CD4-positive, CD25-positive, alpha-beta regulatory T cell (primary cell): ENCODE data around the gene SYP. TPM values are rescaled to one million over a fixed set of nuclear protein-coding genes. Genes with fewer than 3 reads are reported as not detected.

ENCODE experiments used
- ATAC-seq, 2 donors: fragments of 150-1000 bp; cut with Tn5 transposase; one replicate each; pipeline ENCODE4 v1.10.0; 2021; ENCODE audit warnings: low read depth in 2 of 2, moderate number of reproducible peaks in 2 of 2, moderate library complexity in 1 of 2
- DNase-seq, 3 donors: peaks; one replicate each; pipeline versions ENCODE4 v3.0.0 to v3.0.0-alpha.2; 2012 to 2022; ENCODE audit warnings: mixed read lengths in 1 of 3
- H3K27ac ChIP-seq: one replicate; pipeline ENCODE4 v1.7.0; 2013; ENCODE audit warnings: mild to moderate bottlenecking, low read length; ENCODE audit not compliant: insufficient read depth, poor library complexity, severe bottlenecking
- H3K27me3 ChIP-seq: one replicate; pipeline ENCODE4 v1.7.0; 2013; ENCODE audit warnings: low read length; ENCODE audit not compliant: control insufficient read depth, insufficient read depth
- H3K36me3 ChIP-seq: one replicate; pipeline ENCODE4 v1.7.0; 2013; ENCODE audit warnings: mild to moderate bottlenecking, low read length, moderate library complexity; ENCODE audit not compliant: control insufficient read depth, insufficient read depth
- H3K4me1 ChIP-seq: 2 replicates; pipeline ENCODE4 v1.7.0; 2013; ENCODE audit warnings: mild to moderate bottlenecking, low read length; ENCODE audit not compliant: insufficient read depth, control insufficient read depth, poor library complexity, severe bottlenecking
- H3K4me3 ChIP-seq: one replicate; pipeline ENCODE4 v1.7.0; 2013; ENCODE audit warnings: low read depth, mild to moderate bottlenecking, low read length, moderate library complexity
- H3K9me3 ChIP-seq, 2 experiments: 1 replicate in 1 of 2; 2 replicates in 1 of 2; pipeline ENCODE4 v1.7.0; 2013; ENCODE audit warnings: low read length in 2 of 2, mild to moderate bottlenecking in 1 of 2, moderate library complexity in 1 of 2; ENCODE audit not compliant: control insufficient read depth in 2 of 2
- H3K27ac Mint-ChIP-seq, 3 donors: one replicate each; pipeline ENCODE4 v1.8.0; 2020 to 2022; ENCODE audit warnings: mild to moderate bottlenecking in 3 of 3, mixed read lengths in 3 of 3, moderate library complexity in 2 of 3
- H3K27me3 Mint-ChIP-seq: one replicate; pipeline ENCODE4 v1.8.0; 2022; ENCODE audit warnings: mild to moderate bottlenecking, mixed read lengths
- H3K36me3 Mint-ChIP-seq: one replicate; pipeline ENCODE4 v1.8.0; 2020; ENCODE audit warnings: mixed read lengths
- H3K4me1 Mint-ChIP-seq, 4 donors: one replicate each; pipeline ENCODE4 v1.8.0; 2020 to 2022; ENCODE audit warnings: mixed read lengths in 4 of 4, mild to moderate bottlenecking in 1 of 4
- H3K4me3 Mint-ChIP-seq, 4 donors: one replicate each; pipeline ENCODE4 v1.8.0; 2020 to 2022; ENCODE audit warnings: mild to moderate bottlenecking in 4 of 4, mixed read lengths in 4 of 4, moderate library complexity in 3 of 4
- H3K9me3 Mint-ChIP-seq, 7 donors: one replicate each; pipeline ENCODE4 v1.8.0; 2020 to 2022; ENCODE audit warnings: mixed read lengths in 7 of 7, mild to moderate bottlenecking in 3 of 7, moderate library complexity in 2 of 7
- polyA plus RNA-seq, 4 donors: library from polyadenylated mRNA; unstranded; fragments of 300-500 nt; fragmentation: Illumina TruSeq; gene quantifications; one replicate each; pipeline ENCODE4 v1.2.3, GENCODE V29; 2021
- total RNA-seq: library from RNA; stranded (reverse); gene quantifications from one replicate; pipeline ENCODE4 v1.2.3, GENCODE V29; 2022

SYP gene
- total and polyA plus RNA-seq, 5 donors from 2014 or later: 0.67 to 1.3 (median 0.89) TPM

DNA sequence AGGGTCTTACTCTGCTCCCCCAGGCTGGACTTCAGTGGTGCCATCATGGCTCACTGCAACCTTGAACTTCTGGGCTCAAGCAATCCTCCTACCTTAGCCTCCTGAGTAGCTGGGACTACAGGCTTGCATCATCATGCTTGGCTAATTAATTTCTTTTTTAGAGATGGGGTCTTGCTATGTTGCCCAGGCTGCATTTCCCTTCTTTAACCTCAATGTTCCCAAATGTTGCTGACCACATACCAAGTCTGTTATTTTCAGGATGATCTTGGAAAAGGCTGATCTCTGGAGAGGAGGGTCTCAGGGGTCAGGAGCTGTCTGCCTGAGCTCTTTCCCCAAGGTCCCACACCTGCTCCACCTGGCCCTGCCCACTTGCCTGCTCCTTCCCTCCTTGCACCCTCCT, 20.1 kb upstream of the SYP start:
- Mint-ChIP-seq H3K9me3 (peaks cover 0 to 2% (median 0%) of the 10 kb centered on the region in 7 donors), H3K27ac (no peak overlapping the region), H3K27me3 (no peaks in the 10 kb centered on the region), H3K36me3 (no peaks in the 10 kb centered on the region), H3K4me1 (peaks cover 0 to 3% (median 1%) of the 10 kb centered on the region in 4 donors), H3K4me3 (no peak overlapping the region)
- no peaks in the 10 kb centered on the region for H3K27me3 ChIP-seq
- H3K9me3 ChIP-seq: no peaks in the 10 kb centered on the region
- H3K36me3 ChIP-seq: no peaks in the 10 kb centered on the region
- DNase-seq (no peak), ATAC-seq (no peak)
- H3K4me1 ChIP-seq: no peaks in the 10 kb centered on the region
- no peak overlapping the region for H3K4me3 ChIP-seq
- H3K27ac ChIP-seq: no peak overlapping the region

DNA sequence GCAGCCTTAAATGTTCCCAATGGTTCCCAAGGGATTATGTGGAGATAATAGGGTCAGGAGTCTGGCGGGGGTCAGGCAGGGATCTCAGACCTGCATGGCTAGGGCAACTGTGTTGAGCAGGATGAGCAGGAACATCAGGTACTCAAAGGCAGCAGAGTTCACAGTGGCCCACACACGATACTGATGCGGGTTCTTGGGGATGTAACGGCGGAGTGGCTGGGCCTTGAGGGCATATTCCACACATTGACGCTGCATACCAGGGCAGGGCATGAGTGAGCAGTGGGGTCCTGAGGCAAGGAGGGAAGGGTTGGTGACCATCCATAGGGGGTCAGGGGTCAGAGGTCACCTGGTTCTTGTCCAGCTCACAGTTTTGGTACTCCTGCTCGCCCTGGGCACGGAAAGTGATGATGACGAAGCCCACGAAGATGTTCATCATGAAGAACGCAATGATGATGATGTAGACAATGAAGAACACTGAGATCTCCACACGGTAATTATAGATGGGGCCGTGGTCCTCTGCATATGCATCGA, 15.1 kb upstream of the SYP start:
- Histone ChIP-seq H3K9me3 (no peaks in the 10 kb centered on the region), H3K27ac (no peak overlapping the region), H3K4me3 (no peak overlapping the region), H3K4me1 (no peaks in the 10 kb centered on the region), H3K36me3 (no peaks in the 10 kb centered on the region), H3K27me3 (no peaks in the 10 kb centered on the region)
- Mint-ChIP-seq H3K36me3 (no peaks in the 10 kb centered on the region), H3K27me3 (peaks cover 8% of the 10 kb centered on the region), H3K4me1 (peaks cover 0 to 3% (median 0%) of the 10 kb centered on the region in 4 donors), H3K27ac (no peak overlapping the region), H3K4me3 (no peak overlapping the region), H3K9me3 (peaks cover 0 to 4% (median 0%) of the 10 kb centered on the region in 7 donors)
- DNase-seq (no peak), ATAC-seq (no peak)

DNA sequence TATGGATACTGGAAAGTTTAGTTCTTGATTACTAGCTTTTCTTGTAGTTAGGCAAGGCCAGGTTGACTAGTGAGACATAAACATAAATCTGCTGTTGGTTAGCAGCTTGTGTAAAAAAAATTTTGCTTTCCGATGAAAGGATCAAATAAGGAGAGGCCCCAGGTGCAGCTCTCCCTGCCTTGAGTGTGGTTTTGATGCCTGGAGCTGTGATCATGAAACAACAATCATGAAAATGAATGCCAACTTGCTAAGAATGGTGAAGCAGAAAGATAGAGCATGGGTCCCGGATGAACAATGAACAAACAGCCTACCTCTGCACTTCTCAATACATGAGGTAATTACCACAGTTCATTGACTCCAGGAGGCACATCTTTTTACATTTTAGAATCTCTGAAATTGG, 14.4 kb upstream of the SYP start:
- Histone ChIP-seq H3K27me3 (no peaks in the 10 kb centered on the region), H3K36me3 (no peaks in the 10 kb centered on the region), H3K4me3 (no peak overlapping the region), H3K4me1 (no peaks in the 10 kb centered on the region), H3K9me3 (no peaks in the 10 kb centered on the region), H3K27ac (no peak overlapping the region)
- Mint-ChIP-seq H3K9me3 (peaks cover 0 to 4% (median 0%) of the 10 kb centered on the region in 7 donors), H3K4me1 (peaks cover 0 to under 1% (median 0%) of the 10 kb centered on the region in 4 donors), H3K27me3 (peaks cover 8% of the 10 kb centered on the region), H3K4me3 (no peak overlapping the region), H3K36me3 (no peaks in the 10 kb centered on the region), H3K27ac (no peak overlapping the region)
- DNase-seq (no peak), ATAC-seq (no peak)

DNA sequence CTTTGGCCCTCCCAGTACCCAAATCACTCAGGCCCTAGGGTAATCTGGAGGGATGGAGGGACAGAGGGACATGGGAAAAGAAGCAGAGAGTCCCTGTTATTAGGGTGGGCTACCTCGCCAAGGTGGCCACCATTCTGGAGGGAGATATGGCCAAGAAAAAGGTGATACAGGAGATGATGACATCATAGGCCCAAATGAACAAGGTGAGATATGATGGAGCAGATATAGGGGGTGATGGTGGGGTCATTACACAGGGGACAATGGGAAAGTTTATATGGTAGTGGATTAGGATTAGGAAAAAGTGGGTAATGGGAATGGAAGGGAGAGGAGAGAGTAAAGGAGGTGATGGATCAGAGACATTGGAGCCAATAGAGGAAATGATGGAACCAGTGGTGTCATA, 12.9 kb upstream of the SYP start:
- Mint-ChIP-seq H3K36me3 (no peaks in the 10 kb centered on the region), H3K27ac (no peak overlapping the region), H3K9me3 (peaks cover 0 to 4% (median 0%) of the 10 kb centered on the region in 7 donors), H3K4me1 (no peaks in the 10 kb centered on the region), H3K27me3 (peaks cover 8% of the 10 kb centered on the region), H3K4me3 (no peak overlapping the region)
- Histone ChIP-seq H3K36me3 (no peaks in the 10 kb centered on the region), H3K27me3 (no peaks in the 10 kb centered on the region), H3K27ac (no peak overlapping the region), H3K4me1 (no peaks in the 10 kb centered on the region), H3K9me3 (no peaks in the 10 kb centered on the region), H3K4me3 (no peak overlapping the region)
- DNase-seq (no peak), ATAC-seq (no peak)

DNA sequence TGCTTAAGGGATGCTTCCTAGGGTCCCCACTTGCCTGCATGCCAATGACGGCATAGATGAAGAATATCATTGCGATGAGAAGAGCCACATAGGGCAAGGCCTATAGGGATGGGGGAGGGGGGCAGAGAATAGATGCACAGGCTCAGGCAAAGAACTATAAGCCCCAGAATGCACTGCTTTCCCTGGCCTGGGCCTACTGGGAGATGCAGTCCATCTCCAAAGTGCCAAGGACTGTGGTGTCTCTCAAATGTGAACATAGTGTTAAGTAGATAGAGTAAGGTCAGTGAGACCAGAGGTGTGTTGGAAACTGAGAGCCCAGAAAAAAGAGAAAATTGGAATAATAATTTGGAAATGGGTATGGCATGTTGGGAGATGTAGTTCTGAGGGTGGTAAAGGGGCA, 12.2 kb upstream of the SYP start:
- Histone ChIP-seq H3K36me3 (no peaks in the 10 kb centered on the region), H3K4me3 (no peak overlapping the region), H3K4me1 (no peaks in the 10 kb centered on the region), H3K9me3 (no peaks in the 10 kb centered on the region), H3K27me3 (no peaks in the 10 kb centered on the region), H3K27ac (no peak overlapping the region)
- Mint-ChIP-seq H3K4me3 (no peak overlapping the region), H3K9me3 (peaks cover 0 to 4% (median 0%) of the 10 kb centered on the region in 7 donors), H3K27ac (peak overlapping the region in 1 of 3 donors; percentile 90), H3K27me3 (peaks cover 8% of the 10 kb centered on the region), H3K36me3 (no peaks in the 10 kb centered on the region), H3K4me1 (no peaks in the 10 kb centered on the region)
- DNase-seq (no peak), ATAC-seq (no peak)

DNA sequence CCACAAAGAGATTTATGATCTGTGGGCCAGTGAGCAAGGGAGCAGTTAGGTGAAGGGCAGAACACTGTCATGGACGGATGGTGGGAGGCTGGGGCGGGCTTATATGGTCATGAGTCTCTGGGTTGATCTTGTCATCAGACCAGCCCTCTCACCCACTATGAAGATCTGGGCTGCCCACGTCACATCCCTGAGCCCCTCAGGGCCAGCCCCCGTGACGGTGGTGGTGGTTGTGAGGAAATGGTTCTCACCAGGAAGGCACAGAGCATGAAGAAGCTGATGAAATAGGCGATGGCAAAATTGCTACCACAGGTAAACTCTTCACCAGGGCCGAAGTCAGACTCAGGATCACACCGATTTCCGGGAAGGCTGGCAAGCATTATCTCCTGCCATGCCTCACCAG, 11.1 kb upstream of the SYP start:
- H3K27me3 ChIP-seq: no peaks in the 10 kb centered on the region
- no peaks in the 10 kb centered on the region for H3K4me1 ChIP-seq
- Mint-ChIP-seq H3K4me1 (no peaks in the 10 kb centered on the region), H3K9me3 (peaks cover 0 to 4% (median 0%) of the 10 kb centered on the region in 7 donors), H3K27ac (no peak overlapping the region), H3K27me3 (peaks cover 8% of the 10 kb centered on the region), H3K36me3 (no peaks in the 10 kb centered on the region), H3K4me3 (no peak overlapping the region)
- ATAC-seq (no peak), DNase-seq (no peak)
- no peak overlapping the region for H3K27ac ChIP-seq
- no peaks in the 10 kb centered on the region for H3K9me3 ChIP-seq
- no peak overlapping the region for H3K4me3 ChIP-seq
- no peaks in the 10 kb centered on the region for H3K36me3 ChIP-seq

DNA sequence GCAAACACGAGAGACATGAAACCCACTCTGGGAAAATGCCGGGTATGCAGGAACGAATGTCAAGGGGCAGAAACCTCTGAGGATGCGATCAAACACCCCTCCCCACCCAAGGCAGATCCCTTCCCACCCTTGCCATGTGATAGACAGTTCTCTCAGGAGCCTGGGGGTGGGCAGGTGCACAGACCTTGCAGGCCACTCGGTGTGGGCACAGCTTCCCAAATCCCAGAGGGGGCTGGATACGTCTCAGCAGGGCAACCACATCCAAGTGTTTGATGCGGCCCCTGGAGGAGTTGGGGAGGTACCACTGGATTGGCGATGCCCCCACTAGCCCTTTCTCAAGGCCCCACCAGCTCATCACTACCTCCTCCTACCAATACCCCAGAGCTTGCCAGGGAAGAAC, 10.4 kb upstream of the SYP start:
- no peaks in the 10 kb centered on the region for H3K4me1 ChIP-seq
- no peaks in the 10 kb centered on the region for H3K27me3 ChIP-seq
- no peaks in the 10 kb centered on the region for H3K36me3 ChIP-seq
- no peaks in the 10 kb centered on the region for H3K9me3 ChIP-seq
- no peak overlapping the region for H3K27ac Mint-ChIP-seq
- ATAC-seq: no peak
- peaks cover 0 to 4% (median 0%) of the 10 kb centered on the region in 7 donors for H3K9me3 Mint-ChIP-seq
- peaks cover 8% of the 10 kb centered on the region for H3K27me3 Mint-ChIP-seq
- no peak for DNase-seq
- H3K27ac ChIP-seq: no peak overlapping the region
- no peaks in the 10 kb centered on the region for H3K4me1 Mint-ChIP-seq
- H3K36me3 Mint-ChIP-seq: no peaks in the 10 kb centered on the region
- H3K4me3 ChIP-seq: no peak overlapping the region
- H3K4me3 Mint-ChIP-seq: no peak overlapping the region

DNA sequence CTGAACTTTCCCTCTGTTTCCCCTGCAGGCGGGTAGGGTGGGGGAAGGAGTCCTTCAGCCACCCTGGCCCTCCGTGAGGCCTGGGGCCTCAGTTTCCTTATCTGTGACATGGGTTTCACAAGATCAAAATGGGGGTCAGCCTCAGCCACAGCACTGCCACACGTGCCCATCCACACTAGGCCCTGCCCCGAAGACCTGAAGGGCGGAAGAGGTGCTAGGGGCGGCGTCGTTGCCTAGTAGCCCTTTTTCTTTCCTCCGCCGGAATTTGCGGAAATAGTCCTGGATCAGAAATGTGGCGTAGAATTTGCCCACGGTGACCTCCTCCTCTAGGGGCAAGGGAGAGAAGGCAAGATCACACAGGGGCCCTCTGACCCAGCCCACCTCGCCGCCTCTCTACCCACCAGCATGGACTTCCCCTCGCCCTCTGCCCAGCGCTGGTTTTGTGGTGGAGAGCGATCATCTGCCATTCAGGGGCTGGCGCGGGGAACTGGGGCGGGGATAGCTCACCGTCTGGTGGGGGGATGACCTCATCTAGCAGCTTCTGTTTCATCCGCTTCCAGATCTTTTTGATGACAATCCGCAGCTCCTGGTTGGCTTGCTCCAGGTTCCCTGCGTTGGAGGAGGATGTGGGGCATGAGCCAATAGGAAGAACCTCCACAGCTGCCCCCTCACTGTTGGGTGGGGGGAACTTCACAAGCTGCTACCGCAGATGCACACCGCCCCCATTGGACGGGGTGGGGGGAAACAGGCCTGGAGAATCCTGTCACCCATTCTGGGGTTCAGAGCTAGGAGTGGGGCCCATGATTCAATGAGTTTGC, 9.7 kb upstream of the SYP start:
- DNase-seq (no peak), ATAC-seq (no peak)
- no peaks in the 10 kb centered on the region for H3K9me3 ChIP-seq
- no peak overlapping the region for H3K27ac ChIP-seq
- no peaks in the 10 kb centered on the region for H3K27me3 ChIP-seq
- no peaks in the 10 kb centered on the region for H3K4me1 Mint-ChIP-seq
- peaks cover 0 to 4% (median 0%) of the 10 kb centered on the region in 7 donors for H3K9me3 Mint-ChIP-seq
- H3K36me3 ChIP-seq: no peaks in the 10 kb centered on the region
- H3K36me3 Mint-ChIP-seq: no peaks in the 10 kb centered on the region
- peaks cover 8% of the 10 kb centered on the region for H3K27me3 Mint-ChIP-seq
- H3K4me1 ChIP-seq: no peaks in the 10 kb centered on the region
- H3K27ac Mint-ChIP-seq: no peak overlapping the region
- H3K4me3 ChIP-seq: no peak overlapping the region
- H3K4me3 Mint-ChIP-seq: no peak overlapping the region
